ENCODE data around the gene HBEGF. TPM values are rescaled to one million over a fixed set of nuclear protein-coding genes. Genes with fewer than 3 reads are reported as not detected.

The HBEGF gene
- total RNA-seq (1.8 TPM in 2 replicates), polyA plus RNA-seq (8.7 and 10.3 TPM in 2 replicates), polyA minus RNA-seq (ENCODE audit: low replicate concordance) (2.4 and 4.0 TPM in 2 replicates)
- 6.5 and 7.9 TPM in 2 replicates for polyA plus RNA-seq (2012)

DNA sequence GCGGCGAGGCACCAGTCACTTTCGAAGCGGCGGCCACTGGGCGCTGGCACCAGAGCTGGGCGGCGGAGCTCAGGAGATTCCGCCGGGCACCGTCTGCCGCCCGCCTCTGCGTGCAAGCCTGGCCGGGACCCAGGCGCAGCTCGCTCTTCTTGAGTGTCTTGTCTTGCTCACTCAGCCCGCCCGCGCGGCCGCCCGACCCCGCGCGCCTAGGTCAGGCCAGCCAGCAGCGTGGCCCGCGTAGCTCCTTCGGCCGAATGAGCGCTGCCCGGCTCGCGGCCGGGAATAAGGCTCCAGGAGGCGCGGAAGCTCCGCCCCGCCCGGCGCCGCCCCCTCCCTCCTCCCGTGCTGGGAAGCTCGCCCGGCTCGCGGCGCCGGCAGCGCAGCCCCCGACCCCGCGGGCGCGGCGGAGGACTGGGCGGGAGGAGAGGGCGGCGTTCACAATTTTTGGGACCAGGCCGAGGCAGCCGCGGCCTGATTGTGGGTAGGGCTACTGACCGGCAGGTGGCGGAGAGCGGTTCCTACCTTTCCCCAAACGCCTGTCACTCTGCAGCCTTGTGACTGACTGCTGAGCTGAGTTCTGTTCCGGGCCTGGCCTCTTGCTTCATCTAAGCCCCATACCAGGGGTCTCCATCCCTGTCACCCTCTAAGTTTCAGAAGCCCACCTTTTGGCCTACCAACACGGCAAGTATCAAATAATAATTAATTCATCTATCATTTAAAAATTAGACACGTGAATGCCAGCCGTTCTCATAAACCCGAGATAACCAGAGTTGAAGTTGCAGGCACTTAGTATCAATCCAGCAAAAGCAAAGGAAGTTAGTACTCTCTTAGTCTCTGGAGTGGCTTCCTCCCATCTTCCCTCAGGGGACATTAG is at the start of gene HBEGF:
Gene HBEGF (minus strand): TSS at position 256 of the 874 bp plus-strand sequence. CDS start 275 bp downstream, outside the sequence.
- TF ChIP-seq, protein P1, sequence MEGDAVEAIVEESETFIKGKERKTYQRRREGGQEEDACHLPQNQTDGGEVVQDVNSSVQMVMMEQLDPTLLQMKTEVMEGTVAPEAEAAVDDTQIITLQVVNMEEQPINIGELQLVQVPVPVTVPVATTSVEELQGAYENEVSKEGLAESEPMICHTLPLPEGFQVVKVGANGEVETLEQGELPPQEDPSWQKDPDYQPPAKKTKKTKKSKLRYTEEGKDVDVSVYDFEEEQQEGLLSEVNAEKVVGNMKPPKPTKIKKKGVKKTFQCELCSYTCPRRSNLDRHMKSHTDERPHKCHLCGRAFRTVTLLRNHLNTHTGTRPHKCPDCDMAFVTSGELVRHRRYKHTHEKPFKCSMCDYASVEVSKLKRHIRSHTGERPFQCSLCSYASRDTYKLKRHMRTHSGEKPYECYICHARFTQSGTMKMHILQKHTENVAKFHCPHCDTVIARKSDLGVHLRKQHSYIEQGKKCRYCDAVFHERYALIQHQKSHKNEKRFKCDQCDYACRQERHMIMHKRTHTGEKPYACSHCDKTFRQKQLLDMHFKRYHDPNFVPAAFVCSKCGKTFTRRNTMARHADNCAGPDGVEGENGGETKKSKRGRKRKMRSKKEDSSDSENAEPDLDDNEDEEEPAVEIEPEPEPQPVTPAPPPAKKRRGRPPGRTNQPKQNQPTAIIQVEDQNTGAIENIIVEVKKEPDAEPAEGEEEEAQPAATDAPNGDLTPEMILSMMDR (conservative IDR thresholded peaks at IDR 0.05 in 1 of 2, IDR thresholded peaks at IDR 0.05 in 1 of 2; ENCODE audit: low read depth in 1 of 2, low read length in 2 of 2): peak; percentile 25 to 35
- TF ChIP-seq EZH2 (IDR thresholded peaks at IDR 0.05; ENCODE audit: low read length, missing control alignments): no peak
- no peaks in the 10 kb centered on the region for H3K27me3 ChIP-seq (ENCODE audit: control insufficient read depth, insufficient read depth, low read length)
- H3K79me2 ChIP-seq (ENCODE audit: control insufficient read depth, insufficient read depth, low read length): peaks cover 22% of the 10 kb centered on the region
- H3K36me3 ChIP-seq (ENCODE audit: control insufficient read depth, insufficient read depth, low read length): peaks cover 3% of the 10 kb centered on the region
- H2AFZ ChIP-seq (ENCODE audit: low read length): peak within 1 kb of the TSS; percentile 67
- peak within 1 kb of the TSS; percentile 67 for H3K9ac ChIP-seq (ENCODE audit: insufficient read depth, low read length)
- H3K4me3 ChIP-seq (replicated peaks in 1 of 4; ENCODE audit: control extremely low read depth in 1 of 4, insufficient read depth in 1 of 4, low read depth in 3 of 4, low read length in 4 of 4): peak within 1 kb of the TSS; percentile 59 to 86 (median 71)
- no peaks in the 10 kb centered on the region for H3K9me3 ChIP-seq (ENCODE audit: control insufficient read depth, insufficient read depth, low read depth, low read length)
- peak within 1 kb of the TSS; percentile 93 for H3K4me2 ChIP-seq (ENCODE audit: extremely low read depth, insufficient read depth, low read length)
- H3K4me1 ChIP-seq (ENCODE audit: control insufficient read depth, extremely low read depth, insufficient read depth, low read length): peaks cover 20% of the 10 kb centered on the region
- peak within 1 kb of the TSS; percentile 18 for H3K27ac ChIP-seq (ENCODE audit: insufficient read depth, low read length)
- H4K20me1 ChIP-seq (ENCODE audit: control insufficient read depth, extremely low read depth, insufficient read depth, low read length): no peaks in the 10 kb centered on the region
- peak; percentile 59 to 69 for DNase-seq (ENCODE audit: low read depth in 2 of 2)

GRCh38 chr5:140393738-140394137 is 47.3 kb upstream of the HBEGF start:
- Histone ChIP-seq H3K4me1 (ENCODE audit: control insufficient read depth, extremely low read depth, insufficient read depth, low read length) (no peaks in the 10 kb centered on the region), H3K79me2 (ENCODE audit: control insufficient read depth, insufficient read depth, low read length) (no peaks in the 10 kb centered on the region), H3K36me3 (ENCODE audit: control insufficient read depth, insufficient read depth, low read length) (no peaks in the 10 kb centered on the region), H3K27me3 (ENCODE audit: control insufficient read depth, insufficient read depth, low read length) (no peaks in the 10 kb centered on the region), H2AFZ (ENCODE audit: low read length) (no peak overlapping the region), H4K20me1 (ENCODE audit: control insufficient read depth, extremely low read depth, insufficient read depth, low read length) (no peaks in the 10 kb centered on the region), H3K9ac (ENCODE audit: insufficient read depth, low read length) (no peak overlapping the region), H3K9me3 (ENCODE audit: control insufficient read depth, insufficient read depth, low read depth, low read length) (no peaks in the 10 kb centered on the region), H3K4me2 (ENCODE audit: extremely low read depth, insufficient read depth, low read length) (no peak overlapping the region), H3K4me3 (replicated peaks in 1 of 4; ENCODE audit: control extremely low read depth in 1 of 4, insufficient read depth in 1 of 4, low read depth in 3 of 4, low read length in 4 of 4) (no peak overlapping the region), H3K27ac (ENCODE audit: insufficient read depth, low read length) (no peak overlapping the region)
- no peak for TF ChIP-seq EZH2 (IDR thresholded peaks at IDR 0.05; ENCODE audit: low read length, missing control alignments)
- TF ChIP-seq, protein P1 (conservative IDR thresholded peaks at IDR 0.05 in 1 of 2, IDR thresholded peaks at IDR 0.05 in 1 of 2; ENCODE audit: low read depth in 1 of 2, low read length in 2 of 2): no peak
- DNase-seq (ENCODE audit: low read depth in 2 of 2): no peak

GRCh38 chr5:140391732-140392131 is 45.3 kb upstream of the HBEGF start:
- TF ChIP-seq, protein P1 (conservative IDR thresholded peaks at IDR 0.05 in 1 of 2, IDR thresholded peaks at IDR 0.05 in 1 of 2; ENCODE audit: low read depth in 1 of 2, low read length in 2 of 2): no peak
- no peak for TF ChIP-seq EZH2 (IDR thresholded peaks at IDR 0.05; ENCODE audit: low read length, missing control alignments)
- Histone ChIP-seq H4K20me1 (ENCODE audit: control insufficient read depth, extremely low read depth, insufficient read depth, low read length) (no peaks in the 10 kb centered on the region), H2AFZ (ENCODE audit: low read length) (no peak overlapping the region), H3K9me3 (ENCODE audit: control insufficient read depth, insufficient read depth, low read depth, low read length) (no peaks in the 10 kb centered on the region), H3K9ac (ENCODE audit: insufficient read depth, low read length) (no peak overlapping the region), H3K4me1 (ENCODE audit: control insufficient read depth, extremely low read depth, insufficient read depth, low read length) (no peaks in the 10 kb centered on the region), H3K36me3 (ENCODE audit: control insufficient read depth, insufficient read depth, low read length) (no peaks in the 10 kb centered on the region), H3K27me3 (ENCODE audit: control insufficient read depth, insufficient read depth, low read length) (no peaks in the 10 kb centered on the region), H3K4me3 (replicated peaks in 1 of 4; ENCODE audit: control extremely low read depth in 1 of 4, insufficient read depth in 1 of 4, low read depth in 3 of 4, low read length in 4 of 4) (no peak overlapping the region), H3K79me2 (ENCODE audit: control insufficient read depth, insufficient read depth, low read length) (no peaks in the 10 kb centered on the region), H3K4me2 (ENCODE audit: extremely low read depth, insufficient read depth, low read length) (no peak overlapping the region), H3K27ac (ENCODE audit: insufficient read depth, low read length) (no peak overlapping the region)
- DNase-seq (ENCODE audit: low read depth in 2 of 2): no peak
